Muscle of leg (tissue), 11 donors: ENCODE measurements around the gene CDC42BPB. TPM values are rescaled to one million over a fixed set of nuclear protein-coding genes. Genes with fewer than 3 reads are reported as not detected.
A peak's percentile ranks its signal among the peaks of the same experiment; 100 is the strongest.

Source experiments
- DNase-seq: peaks from one replicate; pipeline ENCODE4 v3.0.0; 2013
- H3K27ac ChIP-seq: one replicate; pipeline ENCODE4 v1.5.1; 2013; ENCODE audit warnings: mild to moderate bottlenecking, low read length, control low read depth
- H3K27me3 ChIP-seq: one replicate; pipeline ENCODE4 v1.6.1; 2013; ENCODE audit warnings: low read length; ENCODE audit not compliant: control insufficient read depth, insufficient read depth
- H3K36me3 ChIP-seq: one replicate; pipeline ENCODE4 v1.6.1; 2013; ENCODE audit warnings: low read length; ENCODE audit not compliant: control insufficient read depth, insufficient read depth
- H3K4me1 ChIP-seq: one replicate; pipeline ENCODE4 v1.6.1; 2013; ENCODE audit warnings: low read length; ENCODE audit not compliant: control insufficient read depth, insufficient read depth
- H3K4me3 ChIP-seq: one replicate; pipeline ENCODE4 v1.5.1; 2013; ENCODE audit warnings: low read length, control low read depth
- H3K9me3 ChIP-seq: replicated peaks from 2 replicates; pipeline ENCODE4 v1.6.1; 2013; ENCODE audit warnings: low read depth, low read length; ENCODE audit not compliant: control insufficient read depth
- WGBS: methylation state at CpG from one replicate; pipeline ENCODE4 v1.1.5; 2013; ENCODE audit warnings: missing lambda C conversion rate; ENCODE audit not compliant: insufficient coverage; 5-methylcytosine and 5-hydroxymethylcytosine counted together
- polyA plus RNA-seq, 8 donors: library from polyadenylated mRNA; unstranded; fragments of 120-200 nt; gene quantifications; one replicate each; pipeline versions ENCODE4 v1.2.1 to v1.2.3, GENCODE V29; 2013; ENCODE audit warnings: inconsistent platforms in 1 of 8, low replicate concordance in 1 of 8; ENCODE audit not compliant: insufficient read length in 8 of 8, insufficient read depth in 1 of 8
- total RNA-seq: library from RNA; stranded (reverse); fragments of 120-200 nt; gene quantifications from one replicate; pipeline ENCODE4 v1.2.4, GENCODE V29; 2013

The CDC42BPB gene
- total and polyA plus RNA-seq, 9 donors: 34.8 to 65.7 (median 55.4) TPM

DNA sequence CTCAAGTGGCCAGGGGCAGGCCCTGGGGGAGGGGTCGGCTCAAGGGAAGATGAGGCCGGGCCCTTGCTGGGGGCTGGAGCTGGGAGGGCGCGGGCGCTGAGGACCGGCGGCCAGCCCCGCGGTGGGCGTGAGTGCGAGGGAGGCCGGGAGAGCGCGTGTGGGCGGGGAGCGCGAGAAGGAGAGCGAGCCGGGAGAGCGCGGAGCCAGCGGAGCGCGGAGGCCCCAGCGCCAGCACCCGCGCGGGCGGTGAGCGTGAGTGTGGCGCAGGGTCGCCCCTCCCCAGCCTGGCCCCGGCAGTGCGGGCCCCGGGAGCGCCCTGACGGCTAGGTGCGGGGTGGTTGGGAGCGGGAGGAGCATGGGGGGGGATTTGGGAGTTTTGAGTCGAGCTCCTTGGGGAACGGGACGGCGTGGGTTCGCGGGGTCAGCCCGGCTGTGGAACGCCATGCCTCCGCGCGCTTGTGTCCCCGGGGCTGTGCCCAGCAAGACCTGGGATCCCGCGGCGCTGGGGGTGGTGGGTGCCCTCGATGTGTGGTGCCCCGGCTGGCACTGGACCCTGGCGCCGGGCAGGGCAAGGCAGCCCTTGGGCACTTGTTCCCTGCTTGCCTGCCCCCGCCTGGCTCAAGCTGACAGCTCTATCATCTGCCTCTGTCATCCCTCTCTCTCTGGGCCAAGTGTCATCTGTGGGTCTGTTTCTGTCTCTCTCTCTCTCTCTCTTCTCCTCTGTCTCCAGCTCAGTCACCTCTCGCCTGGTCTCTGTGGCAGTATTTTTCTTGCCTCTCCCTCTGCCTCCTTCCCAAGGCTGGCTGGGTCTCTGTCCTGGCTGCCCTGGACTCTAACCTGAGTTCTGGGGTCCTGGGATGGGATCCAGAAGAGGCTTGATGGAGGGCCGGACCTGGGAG lies 26.9 kb upstream of the CDC42BPB start, which contains the start of gene LBHD2:
Gene LBHD2 (plus strand): TSS at position 190 of the 899 bp plus-strand sequence. CDS start 1,803 bp downstream, outside the sequence.
- no peaks in the 10 kb centered on the region for H3K36me3 ChIP-seq
- WGBS: 16% methylated on average over 60 of the region's 61 CpGs
- H3K27me3 ChIP-seq: peaks cover 38% of the 10 kb centered on the region

GRCh38 chr14:103081951-103082350 lies 24.6 kb upstream of the CDC42BPB start:
- no peak overlapping the region for H3K4me3 ChIP-seq
- no peak overlapping the region for H3K27ac ChIP-seq
- H3K4me1 ChIP-seq: peaks cover 4% of the 10 kb centered on the region
- H3K27me3 ChIP-seq: peaks cover 44% of the 10 kb centered on the region
- no peaks in the 10 kb centered on the region for H3K9me3 ChIP-seq
- no peaks in the 10 kb centered on the region for H3K36me3 ChIP-seq
- DNase-seq: no peak
- 100% methylated on average over 2 of the region's 2 CpGs for WGBS

More for the DNA sequence above, 26.9 kb upstream of the CDC42BPB start, which contains the start of gene LBHD2:
- Histone ChIP-seq H3K27ac (no peak within 1 kb of the TSS), H3K4me1 (peaks cover 5% of the 10 kb centered on the region), H3K9me3 (no peaks in the 10 kb centered on the region), H3K4me3 (no peak within 1 kb of the TSS)
- no peak for DNase-seq

- WGBS: 67% methylated on average over 9 of the region's 11 CpGs
- Histone ChIP-seq H3K36me3 (no peaks in the 10 kb centered on the region), H3K9me3 (no peaks in the 10 kb centered on the region), H3K27ac (no peak overlapping the region), H3K27me3 (peaks cover 26% of the 10 kb centered on the region), H3K4me1 (peaks cover 9% of the 10 kb centered on the region), H3K4me3 (no peak overlapping the region)
- DNase-seq: no peak
These were observed 21.7 kb upstream of the CDC42BPB start for GRCh38 chr14:103078860-103079587.

DNA sequence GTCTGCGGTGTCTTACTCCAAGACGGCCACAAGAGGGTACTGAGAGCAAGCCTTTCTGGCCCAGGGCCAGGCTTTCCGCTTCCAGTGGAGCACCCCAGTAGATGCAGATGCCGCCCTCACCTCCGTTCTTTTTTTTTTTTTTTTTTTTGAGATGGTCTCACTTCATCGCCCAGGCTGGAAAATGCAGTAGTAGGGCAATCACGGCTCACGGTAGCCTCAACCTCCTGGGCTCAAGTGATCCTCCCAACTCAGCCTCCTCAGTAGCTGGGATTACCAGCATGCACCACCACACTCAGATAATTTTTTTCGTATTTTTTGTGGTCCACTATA lies 21.0 kb upstream of the CDC42BPB start:
- H3K27me3 ChIP-seq: peaks cover 22% of the 10 kb centered on the region
- H3K9me3 ChIP-seq: no peaks in the 10 kb centered on the region
- H3K36me3 ChIP-seq: no peaks in the 10 kb centered on the region
- 9% methylated on average over 8 of the region's 9 CpGs for WGBS
- H3K27ac ChIP-seq: no peak overlapping the region
- H3K4me3 ChIP-seq: no peak overlapping the region
- peaks cover 9% of the 10 kb centered on the region for H3K4me1 ChIP-seq
- peak; percentile 85 for DNase-seq

DNA sequence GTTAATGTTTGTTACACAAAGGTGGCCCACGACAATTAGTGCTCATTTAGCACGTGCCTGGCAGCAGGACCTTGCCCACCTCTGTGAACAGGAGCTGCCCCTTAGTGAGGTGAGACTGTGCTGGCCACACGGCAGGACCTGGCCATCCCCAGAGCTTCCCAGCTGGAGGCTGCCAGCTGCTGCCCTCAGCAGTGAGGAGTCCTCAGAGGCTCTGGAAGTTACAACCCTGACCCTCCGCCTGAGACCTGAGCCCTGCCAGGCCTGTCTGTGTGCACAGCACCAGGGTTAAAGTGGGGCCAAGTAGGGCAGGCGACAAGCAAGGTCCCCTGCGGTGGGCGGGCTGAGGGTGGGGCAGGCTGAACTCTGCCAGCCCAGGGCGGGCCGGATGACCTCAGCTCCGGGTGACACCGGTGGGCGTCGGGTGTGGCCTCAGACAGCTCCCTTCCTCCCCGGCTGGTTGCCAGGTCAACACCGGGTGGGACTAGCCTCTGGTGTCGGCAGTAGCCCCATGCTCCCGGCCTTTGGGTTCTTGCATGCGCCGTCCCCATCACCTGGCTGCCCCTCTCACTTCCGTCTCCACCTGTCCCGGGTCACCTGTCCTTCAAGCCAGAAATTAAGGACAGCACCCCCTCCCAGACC lies 17.5 kb upstream of the CDC42BPB start:
- peak; percentile 54 for DNase-seq
- H3K36me3 ChIP-seq: no peaks in the 10 kb centered on the region
- peaks cover 12% of the 10 kb centered on the region for H3K27me3 ChIP-seq
- no peaks in the 10 kb centered on the region for H3K9me3 ChIP-seq
- H3K4me1 ChIP-seq: peaks cover 9% of the 10 kb centered on the region
- WGBS: 11% methylated on average over 13 of the region's 21 CpGs
- H3K27ac ChIP-seq: peak overlapping the region; percentile 13
- peak overlapping the region; percentile 37 for H3K4me3 ChIP-seq

DNA sequence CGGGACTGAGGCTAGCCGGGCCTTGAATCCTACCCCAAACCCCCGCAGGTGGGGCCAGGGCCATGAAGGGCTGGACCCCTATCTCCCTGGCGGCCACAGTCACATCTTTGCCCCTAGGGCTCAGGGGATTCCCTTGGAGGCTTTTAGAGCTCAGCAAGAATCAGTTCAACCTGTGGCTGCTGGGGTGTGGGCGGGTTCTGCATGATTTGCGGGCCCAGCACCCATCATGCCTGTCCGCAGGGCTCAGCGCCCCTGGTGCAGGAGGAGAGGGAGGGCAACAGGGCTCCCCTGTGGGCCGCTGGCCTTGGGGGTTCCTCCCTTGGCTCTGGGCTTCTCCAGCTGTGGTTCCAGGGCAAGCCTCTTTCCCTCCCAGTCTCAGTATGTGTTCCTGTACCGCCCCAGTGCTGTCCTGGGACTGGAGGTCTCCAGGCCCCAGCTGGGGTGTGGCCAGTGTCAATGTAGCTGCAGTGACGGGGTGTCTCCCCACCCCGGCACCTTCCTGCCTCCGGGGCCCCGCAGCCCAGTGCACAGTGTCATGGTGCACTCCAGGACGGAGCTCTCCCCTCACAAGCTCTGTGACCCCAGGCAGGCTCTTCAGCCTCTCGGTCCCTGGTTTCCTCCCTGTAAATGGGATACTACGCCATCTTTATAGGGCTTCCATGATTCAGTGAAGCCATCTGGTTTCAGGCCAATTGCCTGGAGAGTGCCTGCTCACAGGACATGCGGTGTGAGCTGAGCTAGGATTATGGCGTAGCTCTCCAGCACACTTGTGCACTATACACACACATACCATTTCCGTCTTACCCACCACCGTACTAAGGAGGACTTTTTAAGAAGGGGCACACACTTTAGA lies 16.8 kb upstream of the CDC42BPB start:
- Histone ChIP-seq H3K27me3 (peaks cover 7% of the 10 kb centered on the region), H3K9me3 (no peaks in the 10 kb centered on the region), H3K36me3 (no peaks in the 10 kb centered on the region), H3K4me1 (peaks cover 9% of the 10 kb centered on the region), H3K4me3 (no peak overlapping the region), H3K27ac (no peak overlapping the region)
- WGBS: 57% methylated on average over 15 of the region's 21 CpGs
- peak; percentile 53 for DNase-seq

GRCh38 chr14:103073367-103073875 lies 16.1 kb upstream of the CDC42BPB start:
- Histone ChIP-seq H3K4me1 (peaks cover 9% of the 10 kb centered on the region), H3K4me3 (no peak overlapping the region), H3K36me3 (no peaks in the 10 kb centered on the region), H3K9me3 (no peaks in the 10 kb centered on the region), H3K27me3 (peaks cover 2% of the 10 kb centered on the region), H3K27ac (no peak overlapping the region)
- WGBS: 75% methylated on average over 14 of the region's 14 CpGs
- DNase-seq: no peak

DNA sequence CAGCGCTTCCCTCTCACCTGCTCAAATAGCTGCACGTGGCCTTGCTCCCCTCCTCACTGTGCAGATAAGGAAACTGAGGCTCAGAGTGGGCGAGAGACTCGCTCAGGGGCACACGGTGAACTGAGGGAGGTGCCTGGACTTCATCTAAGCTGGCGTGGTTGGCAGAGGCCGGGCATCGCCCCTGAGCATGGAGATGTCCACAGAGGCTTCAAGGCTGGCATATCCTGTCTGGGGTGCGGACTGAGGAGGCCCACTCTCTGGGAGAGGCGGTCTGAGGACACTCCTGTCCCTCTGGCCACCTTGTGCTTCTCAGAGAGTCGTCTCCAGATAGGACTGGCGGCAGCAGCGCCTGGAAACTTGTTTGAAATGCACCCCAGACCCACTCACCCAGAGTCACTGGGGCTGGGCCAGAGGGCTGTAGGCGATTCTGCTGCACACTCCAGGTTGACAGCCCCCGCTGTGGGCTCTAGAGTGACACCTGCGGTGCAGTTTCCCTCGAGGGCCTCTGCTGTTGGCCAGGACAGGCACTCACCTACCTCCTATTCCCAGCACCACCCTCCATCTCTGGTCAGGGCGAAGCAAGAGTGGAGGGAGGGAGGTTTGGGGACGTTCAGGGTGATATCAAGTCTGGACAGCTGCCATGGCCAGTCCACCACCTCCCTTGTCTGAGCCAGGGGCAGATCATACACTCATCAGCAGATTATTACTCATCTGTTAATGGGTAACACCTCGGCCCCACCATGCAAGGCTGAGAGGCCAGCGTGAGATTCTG lies 15.4 kb upstream of the CDC42BPB start:
- no peak for DNase-seq
- Histone ChIP-seq H3K27me3 (peaks cover 2% of the 10 kb centered on the region), H3K27ac (no peak overlapping the region), H3K4me3 (no peak overlapping the region), H3K36me3 (no peaks in the 10 kb centered on the region), H3K4me1 (peaks cover 9% of the 10 kb centered on the region), H3K9me3 (no peaks in the 10 kb centered on the region)
- 88% methylated on average over 13 of the region's 21 CpGs for WGBS
